HG03521 (cell line): Measurements from ENCODE around the gene RAB6C.
"Not testable (repeated sequence)": the region's sequence is repeated elsewhere in the genome, so short reads cannot be mapped to it uniquely, and the experiment has no call there.

Experiments used
- ATAC-seq: cut with Tn5 transposase; IDR thresholded peaks from one replicate; pipeline ENCODE4 v1.9.1; 2021; ENCODE audit warnings: mild to moderate bottlenecking, moderate library complexity; ENCODE audit not compliant: unreplicated experiment

The RAB6C gene

GRCh38 chr2:129992415-129993006 is 13.0 kb downstream of the RAB6C start:
- not testable (repeated sequence) for ATAC-seq

- not testable (repeated sequence) for ATAC-seq
These were observed 13.7 kb downstream of the RAB6C start for GRCh38 chr2:129993151-129993550.

GRCh38 chr2:129996657-129997237 is 17.3 kb downstream of the RAB6C start:
- ATAC-seq: not testable (repeated sequence)

GRCh38 chr2:129998771-129999170 is 19.3 kb downstream of the RAB6C start:
- ATAC-seq: not testable (repeated sequence)

- ATAC-seq: not testable (repeated sequence)
These were observed 26.4 kb downstream of the RAB6C start for GRCh38 chr2:130005862-130006261.

GRCh38 chr2:130016701-130017100 is 37.2 kb downstream of the RAB6C start:
- ATAC-seq: not testable (repeated sequence)

GRCh38 chr2:130019402-130019801 is 39.9 kb downstream of the RAB6C start:
- ATAC-seq: no peak

- ATAC-seq: not testable (repeated sequence)
These were observed 40.6 kb downstream of the RAB6C start for GRCh38 chr2:130020069-130020468.

- ATAC-seq: not testable (repeated sequence)
These were observed 46.5 kb downstream of the RAB6C start for GRCh38 chr2:130025931-130026330.
